T follicular helper cell (primary cell): ENCODE data around the gene JAML.

Experiments used
- DNase-seq: peaks from one replicate; pipeline ENCODE4 v3.0.0-alpha.2; 2020; ENCODE audit warnings: low read depth

Gene JAML

GRCh38 chr11:118216621-118217481 is 8.0 kb downstream of the JAML start:
- no peak for DNase-seq

- DNase-seq: no peak
Measured at GRCh38 chr11:118215765-118216164, 9.0 kb downstream of the JAML start.

- DNase-seq: no peak
Measured at GRCh38 chr11:118215262-118215661, 9.5 kb downstream of the JAML start.

GRCh38 chr11:118214210-118214914 is 10.4 kb downstream of the JAML start:
- DNase-seq: no peak

GRCh38 chr11:118213781-118214180 is 11.0 kb downstream of the JAML start:
- DNase-seq: no peak

- DNase-seq: no peak
Measured at GRCh38 chr11:118213201-118213600, 11.6 kb downstream of the JAML start.

GRCh38 chr11:118212781-118213191 is 12.0 kb downstream of the JAML start:
- no peak for DNase-seq

- DNase-seq: no peak
Measured at GRCh38 chr11:118212131-118212725, 12.6 kb downstream of the JAML start.

- no peak for DNase-seq
Measured at GRCh38 chr11:118211006-118211405, 13.8 kb downstream of the JAML start.

- DNase-seq: no peak
Measured at GRCh38 chr11:118210323-118210722, 14.5 kb downstream of the JAML start.

GRCh38 chr11:118209033-118209432 is 15.8 kb downstream of the JAML start:
- DNase-seq: no peak

GRCh38 chr11:118207079-118207478 is 17.7 kb downstream of the JAML start:
- no peak for DNase-seq

- DNase-seq: no peak
Measured at GRCh38 chr11:118206391-118207031, 18.3 kb downstream of the JAML start.

- DNase-seq: no peak
Measured at GRCh38 chr11:118205606-118206378, 19.0 kb downstream of the JAML start.

- no peak for DNase-seq
Measured at GRCh38 chr11:118202599-118203422, 22.0 kb downstream of the JAML start.

- no peak for DNase-seq
Measured at GRCh38 chr11:118201966-118202365, 22.8 kb downstream of the JAML start.

- DNase-seq: no peak
Measured at GRCh38 chr11:118200901-118201680, 23.7 kb downstream of the JAML start.

GRCh38 chr11:118200497-118200896 is 24.3 kb downstream of the JAML start:
- no peak for DNase-seq

GRCh38 chr11:118199135-118199534 is 25.7 kb downstream of the JAML start:
- DNase-seq: no peak

GRCh38 chr11:118198370-118198769 is 26.4 kb downstream of the JAML start:
- DNase-seq: peak; percentile 75
